GM19397 (cell line): ENCODE data around the gene STK10.
A peak's percentile ranks its signal among the peaks of the same experiment; 100 is the strongest.

Source experiments
- ATAC-seq: cut with Tn5 transposase; IDR thresholded peaks from one replicate; pipeline ENCODE4 v1.9.1; 2021; ENCODE audit warnings: mild to moderate bottlenecking, moderate library complexity; ENCODE audit not compliant: unreplicated experiment

STK10 gene

DNA sequence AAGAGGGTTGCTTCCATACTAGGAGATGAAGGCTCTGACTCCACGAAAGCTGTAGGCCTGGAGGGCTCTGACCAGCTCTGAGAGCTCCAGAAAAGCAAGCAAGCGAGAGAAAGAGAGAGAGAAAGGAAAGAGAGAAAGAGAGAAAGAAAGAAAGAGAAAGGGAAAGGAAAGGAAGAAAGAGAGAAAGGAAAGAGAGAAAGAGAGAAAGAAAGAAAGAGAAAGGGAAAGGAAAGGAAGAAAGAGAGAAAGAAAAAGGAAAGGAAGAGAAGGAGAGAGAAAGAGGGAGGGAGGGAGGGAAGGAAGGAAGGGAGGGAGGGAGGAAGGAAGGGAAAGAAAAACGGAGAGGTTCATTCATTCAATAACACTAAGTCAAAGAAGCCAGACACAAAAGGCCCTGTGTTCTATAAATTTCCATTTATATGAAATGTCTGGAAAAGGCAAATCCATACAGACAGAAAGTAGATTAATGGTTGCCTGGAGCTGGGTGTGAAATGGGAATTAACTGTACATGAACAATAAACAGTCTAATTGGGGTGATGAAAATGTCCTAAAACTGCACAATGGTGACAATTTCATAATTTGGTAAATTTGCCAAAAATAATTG, 1.8 kb upstream of the STK10 start:
- no peak for ATAC-seq

DNA sequence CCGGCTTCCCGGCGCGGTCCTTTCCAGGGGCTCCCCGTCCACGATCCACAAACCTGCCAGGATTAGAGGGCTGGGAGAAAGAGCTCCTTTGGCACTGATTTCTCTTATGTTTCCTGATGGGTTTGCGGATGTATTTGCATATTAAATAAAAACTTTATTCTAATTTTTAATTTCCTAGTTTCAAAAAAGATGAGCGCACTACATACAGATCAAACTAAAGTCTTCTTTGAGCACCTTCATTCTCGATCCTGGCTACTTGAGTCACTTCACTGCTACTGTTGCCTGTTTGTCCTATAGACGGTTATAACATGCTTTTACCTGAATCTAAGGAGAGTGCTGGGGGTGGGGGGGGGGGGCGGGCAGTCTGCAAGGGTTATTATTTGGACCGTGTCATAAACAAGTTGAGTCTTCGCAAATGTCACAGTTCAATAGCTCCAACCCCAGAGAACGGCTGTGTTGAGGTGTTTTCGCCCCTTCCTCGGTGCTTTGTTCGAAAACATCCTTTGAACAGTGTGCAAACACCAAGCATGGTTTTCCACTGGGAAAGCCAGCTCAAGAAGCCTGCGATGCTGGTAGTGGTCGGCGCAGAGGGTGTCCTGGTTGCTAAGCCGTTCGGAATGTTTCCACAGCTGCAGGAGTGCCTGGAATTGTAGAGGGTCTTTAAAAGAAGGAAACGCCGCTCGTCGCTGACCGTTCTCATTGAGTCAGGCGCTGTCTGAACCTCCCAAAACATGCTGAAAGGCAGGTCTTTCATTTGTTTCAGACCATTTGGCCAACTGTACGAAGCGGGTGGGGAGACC, 1.1 kb upstream of the STK10 start:
- ATAC-seq = no peak

DNA sequence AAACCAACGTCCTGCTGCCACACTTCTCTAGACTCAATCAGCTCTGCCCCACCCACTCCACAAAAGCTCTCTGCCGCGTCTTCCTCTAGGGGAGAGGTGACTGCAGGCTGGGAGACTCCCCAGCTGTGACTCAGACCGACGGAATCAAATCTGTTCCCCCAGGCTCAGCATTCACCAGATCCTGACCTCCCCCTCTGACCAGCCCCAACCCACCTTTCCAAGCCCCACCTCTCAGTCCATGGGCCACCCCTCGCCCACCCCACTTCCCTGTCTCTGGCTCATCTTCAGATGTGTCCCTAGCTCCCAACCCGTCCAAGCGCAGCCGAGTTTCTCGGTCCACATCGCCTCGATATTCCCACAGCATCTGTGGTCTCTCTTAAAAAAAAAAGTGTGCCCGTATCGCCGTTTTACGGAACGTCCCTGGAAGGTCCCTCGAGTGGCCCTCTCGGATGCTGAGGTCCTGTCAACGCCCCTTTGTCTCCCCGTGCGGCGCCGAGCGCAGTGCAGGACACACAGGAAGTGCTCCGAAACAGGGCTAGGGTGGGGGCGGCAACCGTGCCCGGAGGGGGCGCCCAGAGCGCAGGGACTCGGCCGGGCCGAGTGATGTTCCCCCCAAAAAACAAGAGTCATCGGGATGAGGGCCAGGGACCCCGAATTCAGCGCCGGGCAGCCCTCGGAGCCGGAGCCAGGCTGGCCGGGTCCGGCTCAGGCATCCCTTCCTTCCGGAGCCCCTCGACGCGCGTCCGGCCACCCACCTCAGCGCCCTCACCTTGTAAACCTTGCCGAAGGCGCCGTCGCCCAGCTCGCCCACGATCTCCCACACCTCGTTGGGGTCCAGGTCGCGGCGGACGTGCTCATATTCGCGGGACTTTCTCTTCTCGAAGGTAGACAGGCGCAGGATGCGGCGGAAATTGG, 649 bp downstream of the STK10 start:
- ATAC-seq = peak; percentile 18

DNA sequence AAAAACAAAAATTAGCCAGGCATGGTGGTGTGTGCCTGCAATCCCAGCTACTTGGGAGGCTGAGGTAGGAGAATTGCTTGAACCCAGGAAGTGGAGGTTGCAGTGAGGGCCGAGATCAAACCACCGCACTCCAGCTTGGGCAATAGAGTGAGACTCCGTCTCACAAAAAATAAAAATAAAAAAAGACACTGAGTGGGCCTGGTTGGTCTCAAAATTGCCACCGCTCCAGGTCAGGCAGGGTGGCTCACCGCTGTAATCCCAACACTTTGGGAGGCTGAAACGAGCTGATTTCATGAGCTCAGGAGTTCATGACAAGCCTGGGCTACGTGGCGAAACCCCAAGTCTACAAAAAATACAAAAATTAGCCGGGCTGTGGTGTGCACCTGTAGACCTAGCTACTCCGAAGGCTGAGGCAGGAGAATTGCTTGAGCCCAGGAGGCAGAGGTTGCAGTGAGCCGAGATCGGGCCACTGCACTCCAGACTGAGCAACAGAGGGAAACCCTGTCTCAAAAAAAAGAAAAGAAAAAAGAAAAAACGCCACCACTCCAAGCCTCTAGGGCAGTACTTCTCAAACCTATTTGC, 1.8 kb downstream of the STK10 start:
- ATAC-seq = no peak

DNA sequence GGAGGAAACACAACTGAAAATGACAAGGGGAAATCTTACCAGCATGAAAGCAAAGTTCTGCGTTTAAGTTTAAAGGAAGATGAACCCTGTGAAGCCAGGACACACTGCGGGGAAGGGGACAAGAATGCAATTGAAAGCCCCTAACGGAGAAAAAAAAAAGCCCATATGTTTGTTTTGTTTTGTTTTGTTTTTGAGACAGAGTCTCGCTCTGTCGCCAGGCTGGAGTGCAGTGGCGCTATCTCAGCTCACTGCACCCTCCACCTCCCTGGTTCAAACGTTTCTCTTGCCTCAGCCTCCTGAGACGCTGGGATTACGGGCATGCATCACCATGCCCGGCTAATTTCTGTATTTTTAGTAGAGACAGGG, 2.9 kb downstream of the STK10 start:
- no peak for ATAC-seq

DNA sequence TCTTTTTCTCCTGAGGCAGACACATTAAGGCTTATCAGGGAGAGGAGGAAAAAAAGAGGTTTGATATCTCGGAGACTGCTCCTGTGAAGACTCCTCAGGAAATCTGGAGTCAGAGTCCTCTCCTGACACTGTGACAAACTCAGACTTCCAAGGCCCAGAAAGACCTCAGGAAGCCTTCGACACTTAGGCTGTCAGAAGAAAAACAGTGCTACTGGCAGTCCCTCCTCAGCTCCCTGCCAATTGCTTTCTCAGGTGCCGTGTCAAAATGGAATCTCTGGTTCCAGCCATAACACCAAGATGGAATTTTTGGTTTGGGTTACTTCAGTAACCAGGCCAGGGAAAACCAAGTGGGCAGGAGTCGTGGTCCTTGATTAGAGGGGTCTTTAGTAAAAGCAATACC, 4.1 kb downstream of the STK10 start:
- no peak for ATAC-seq

DNA sequence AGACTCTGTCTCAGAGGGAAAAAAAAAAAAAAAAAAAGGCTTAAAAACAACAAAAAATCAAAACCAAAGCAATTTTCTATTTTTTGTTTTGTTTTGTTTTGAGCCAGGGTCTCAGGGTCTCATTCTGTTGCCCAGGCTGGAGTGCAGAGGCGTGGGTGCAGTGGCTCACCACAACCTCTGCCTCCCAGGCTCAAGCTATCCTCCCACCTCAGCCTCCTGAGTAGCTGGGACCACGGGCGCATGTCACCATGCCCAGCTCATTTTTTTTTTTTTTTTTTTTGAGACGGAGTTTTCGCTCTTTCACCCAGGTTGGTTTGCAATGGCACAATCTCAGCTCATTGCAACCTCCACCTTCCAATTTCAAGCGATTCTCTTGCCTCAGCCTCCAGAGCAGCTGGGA, 5.7 kb downstream of the STK10 start:
- ATAC-seq = no peak

DNA sequence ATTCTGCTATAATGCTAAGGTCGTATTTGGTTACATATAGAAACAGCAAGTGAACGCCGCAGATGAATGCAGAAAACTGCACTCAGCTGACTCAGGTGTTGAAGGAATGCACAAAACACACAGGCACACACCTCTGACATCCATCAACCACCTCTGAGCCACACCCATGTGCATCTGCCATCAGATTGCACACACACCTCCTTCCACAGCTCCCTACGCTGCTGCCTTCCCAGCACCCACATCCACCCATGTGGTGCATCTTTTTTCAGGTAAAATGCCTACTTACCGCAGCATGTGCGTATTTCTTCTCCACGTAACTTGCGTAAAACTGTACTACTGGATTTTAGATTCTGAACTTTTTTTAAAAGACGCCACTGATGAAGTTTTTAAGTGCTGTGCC, 7.1 kb downstream of the STK10 start:
- no peak for ATAC-seq

DNA sequence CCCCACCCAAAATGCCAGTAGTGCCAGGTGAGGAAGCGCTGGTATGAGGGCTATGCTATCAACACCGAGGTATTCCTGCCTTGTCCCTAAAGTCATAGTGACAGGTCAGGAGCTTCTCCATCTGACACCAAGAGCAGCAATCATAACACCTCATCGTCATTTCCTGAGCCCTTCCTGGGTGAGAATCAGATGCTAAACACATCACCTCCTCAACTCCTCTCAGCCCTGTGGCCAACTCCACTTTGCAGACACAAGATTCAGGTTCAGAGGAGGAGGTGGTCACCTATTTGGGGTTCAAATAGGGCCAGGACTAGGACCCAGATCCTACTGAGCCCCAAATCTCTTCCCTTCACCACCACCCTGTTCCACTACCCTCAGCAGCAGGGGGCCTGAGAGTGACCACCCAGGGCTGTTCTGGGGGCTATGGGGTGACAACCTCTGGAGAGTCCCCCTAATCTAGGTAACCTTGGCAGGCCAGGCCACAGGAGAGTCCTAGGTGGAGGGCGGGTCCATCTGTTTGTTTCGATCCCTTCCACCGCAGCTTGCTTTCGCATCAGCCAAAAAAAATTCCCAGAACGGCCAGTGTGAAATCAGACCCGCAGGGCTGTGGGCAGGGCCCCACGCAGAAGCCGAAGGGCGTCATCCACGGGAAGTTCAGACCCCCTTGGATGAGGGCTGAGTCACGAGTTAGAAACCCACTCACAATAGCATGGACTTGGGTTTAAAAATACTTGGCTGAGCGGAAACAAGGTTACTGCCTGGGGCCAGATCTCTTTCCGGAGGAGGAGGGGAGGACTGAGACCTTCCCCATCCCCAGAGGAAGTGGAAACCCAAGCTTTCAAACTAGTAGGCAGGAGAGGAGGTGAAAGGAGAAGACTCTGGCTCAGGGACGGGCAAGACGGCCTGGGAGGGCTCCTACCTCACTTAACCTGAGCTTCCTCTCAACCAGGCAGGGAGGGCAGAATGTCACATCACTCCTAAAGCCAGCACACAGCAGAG, 8.7 kb downstream of the STK10 start:
- ATAC-seq = no peak

DNA sequence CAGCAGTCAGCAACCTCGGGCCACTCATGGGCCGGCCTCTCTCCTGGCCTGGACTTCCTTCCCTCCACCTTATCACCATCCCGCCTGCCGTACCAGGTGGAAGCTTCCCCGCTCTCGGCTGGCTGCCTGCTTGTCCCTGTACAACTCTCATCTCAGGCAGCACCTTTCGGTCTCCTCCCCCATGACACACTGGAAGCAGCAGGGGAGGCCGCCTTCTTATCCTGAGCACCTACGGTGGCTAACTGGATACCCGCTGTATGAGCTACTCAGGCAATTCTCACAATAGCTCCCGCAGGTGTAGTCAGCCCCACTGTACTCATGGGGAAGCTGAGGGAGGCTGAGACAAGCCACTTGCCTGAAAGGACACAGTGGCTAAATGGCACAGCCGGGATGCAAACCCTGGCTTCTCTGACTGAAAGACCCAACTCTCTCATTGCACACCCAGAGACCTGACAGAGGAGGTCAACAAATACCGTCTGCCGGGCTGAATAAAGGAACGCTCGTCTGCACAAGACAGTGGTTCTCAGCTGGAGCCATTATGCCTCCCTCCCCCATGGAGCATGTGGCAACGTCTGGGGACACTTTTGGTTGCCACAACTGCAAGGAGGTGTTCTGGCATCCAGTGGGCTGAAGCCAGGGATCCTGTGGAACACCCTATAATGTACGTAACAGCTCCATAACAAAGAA, 9.6 kb downstream of the STK10 start:
- ATAC-seq = no peak

DNA sequence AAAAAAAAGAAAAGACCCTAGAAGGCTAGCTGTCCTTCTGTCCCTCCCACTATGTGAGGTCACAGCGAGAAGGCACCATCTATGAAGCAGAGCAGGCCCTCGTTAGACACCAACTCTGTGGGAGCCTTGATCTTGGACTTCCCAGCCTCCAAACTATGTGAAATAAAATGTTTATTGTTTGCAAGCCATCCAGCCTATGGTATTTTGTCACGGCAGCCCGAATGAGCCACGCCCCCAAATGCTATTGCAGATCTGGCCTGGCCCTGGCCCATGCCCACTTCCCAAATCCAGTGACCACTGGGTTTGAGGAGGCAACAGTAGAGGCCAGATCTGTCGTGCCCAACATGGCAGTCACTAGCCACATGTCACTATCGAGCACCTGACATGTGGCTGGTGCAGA, 10.8 kb downstream of the STK10 start:
- ATAC-seq = no peak

DNA sequence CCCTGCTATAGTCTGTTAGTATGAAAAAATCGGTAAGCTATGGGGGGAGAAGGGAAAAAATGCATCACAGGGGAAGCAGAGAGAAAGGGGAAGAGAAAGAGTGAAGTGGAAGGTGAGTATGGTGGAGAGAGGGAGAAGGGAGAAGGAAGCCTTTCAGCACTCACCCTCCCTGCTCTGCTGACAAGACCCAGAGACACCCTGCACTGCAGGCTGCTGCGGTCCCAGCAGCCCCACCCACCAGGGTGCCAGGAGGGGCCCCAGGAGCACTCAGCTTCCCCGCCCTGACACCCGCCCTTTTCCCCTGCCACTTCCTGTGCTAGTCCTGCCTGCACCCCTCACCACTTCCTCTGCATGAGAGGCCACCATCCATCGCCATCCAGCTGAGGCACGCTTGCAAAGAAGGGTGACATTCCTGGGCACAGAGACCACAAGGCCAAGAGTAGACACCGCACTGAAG, 12.7 kb downstream of the STK10 start:
- ATAC-seq = peak; percentile 54

DNA sequence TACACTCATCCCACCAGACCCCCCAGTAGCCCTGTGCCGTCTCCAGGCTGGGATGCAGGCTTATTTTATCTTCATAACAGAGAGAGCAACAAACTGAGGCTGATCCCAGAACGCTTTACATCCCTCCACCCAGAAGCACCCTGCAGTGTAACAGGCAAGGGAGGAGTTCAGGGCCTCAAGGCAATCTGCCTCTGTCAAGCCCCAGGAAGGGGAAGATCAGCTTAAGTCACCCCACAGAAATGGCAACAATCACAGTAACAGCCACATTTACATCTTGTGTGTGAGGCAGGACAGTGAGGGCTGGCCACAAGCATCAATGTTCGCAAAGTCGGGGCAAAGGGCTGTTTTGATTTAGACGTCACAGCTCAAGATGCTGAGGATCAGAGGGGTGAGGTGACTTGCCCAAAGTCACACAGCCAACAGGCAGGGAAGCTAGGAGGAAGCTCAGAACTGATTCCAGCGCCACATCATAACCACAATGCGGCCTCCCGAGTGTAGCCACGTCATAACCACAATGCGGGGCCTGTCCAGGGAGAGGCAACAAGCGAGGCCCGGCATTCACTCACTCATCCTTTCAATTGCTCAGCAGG, 14.4 kb downstream of the STK10 start:
- no peak for ATAC-seq

DNA sequence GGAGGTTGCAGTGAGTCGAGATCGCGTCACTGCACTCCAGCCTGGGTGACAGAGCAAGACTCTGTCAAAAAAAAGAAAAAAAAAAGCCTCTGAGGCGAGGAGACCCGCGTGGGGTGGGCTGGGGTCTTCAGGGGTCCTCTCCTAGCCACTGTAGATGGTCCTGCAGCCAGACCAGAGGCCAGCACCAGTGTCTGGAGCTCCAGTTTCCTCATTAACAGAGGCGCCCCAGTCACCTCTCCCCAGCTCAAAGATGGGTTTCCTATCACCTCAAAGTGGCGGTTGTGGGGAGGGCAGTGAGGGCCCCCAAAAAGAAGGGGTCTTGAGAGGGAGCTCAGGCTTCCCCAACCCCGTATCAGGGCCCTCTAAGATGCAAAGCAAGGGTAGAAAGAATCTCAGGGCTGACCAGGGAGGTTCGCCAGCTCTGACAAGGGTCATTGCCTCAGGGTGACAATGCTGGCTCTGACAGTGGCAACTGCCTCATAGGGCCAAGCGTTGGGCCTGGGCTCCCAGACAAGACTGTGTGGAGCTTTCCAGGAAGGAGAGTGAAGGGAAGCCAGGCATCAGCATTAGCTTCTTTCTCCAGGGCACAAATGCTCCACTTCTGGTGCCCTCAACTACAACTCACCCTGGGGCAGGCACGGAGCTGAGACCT, 15.0 kb downstream of the STK10 start:
- ATAC-seq = no peak

DNA sequence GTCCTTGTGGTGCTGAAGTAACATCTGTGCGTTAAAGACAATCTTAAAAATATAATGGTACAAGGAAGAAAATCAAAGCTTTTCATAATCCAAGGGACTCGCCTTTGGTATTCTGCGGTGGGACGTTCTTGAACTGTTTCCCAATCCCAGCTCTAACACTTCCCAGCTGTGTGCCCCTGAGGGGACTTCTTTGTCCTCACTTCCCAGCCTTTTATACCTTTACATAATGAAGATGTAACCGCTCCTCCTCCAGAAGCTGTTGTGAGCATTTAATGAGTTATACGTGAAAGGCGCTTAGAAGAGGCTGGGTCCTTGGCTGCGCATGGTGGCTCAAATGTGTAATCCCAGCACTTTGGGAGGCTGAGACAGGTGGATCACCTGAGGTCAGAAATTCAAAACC, 16.9 kb downstream of the STK10 start:
- no peak for ATAC-seq

DNA sequence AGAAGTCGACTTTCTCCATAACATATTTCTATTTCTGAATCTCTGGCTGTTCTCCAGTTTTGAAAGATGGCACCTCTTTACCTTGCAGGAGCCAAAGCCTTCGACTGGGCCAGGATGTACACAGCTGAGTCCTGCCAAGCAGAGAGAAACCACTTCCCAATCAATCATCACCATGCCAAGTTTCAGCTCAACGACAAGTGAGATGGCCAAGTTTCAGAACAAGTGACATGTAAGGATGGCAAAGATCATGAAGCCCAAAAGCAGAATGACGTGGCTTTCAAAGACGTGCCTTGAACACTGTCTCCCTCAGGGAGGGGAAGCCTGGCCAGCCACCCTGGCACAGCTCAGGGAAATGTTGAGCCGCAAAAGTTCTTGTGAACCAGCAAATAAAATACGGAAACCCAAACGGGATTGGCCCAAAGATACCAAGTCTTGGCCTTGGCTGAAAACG, 17.7 kb downstream of the STK10 start:
- ATAC-seq = no peak

DNA sequence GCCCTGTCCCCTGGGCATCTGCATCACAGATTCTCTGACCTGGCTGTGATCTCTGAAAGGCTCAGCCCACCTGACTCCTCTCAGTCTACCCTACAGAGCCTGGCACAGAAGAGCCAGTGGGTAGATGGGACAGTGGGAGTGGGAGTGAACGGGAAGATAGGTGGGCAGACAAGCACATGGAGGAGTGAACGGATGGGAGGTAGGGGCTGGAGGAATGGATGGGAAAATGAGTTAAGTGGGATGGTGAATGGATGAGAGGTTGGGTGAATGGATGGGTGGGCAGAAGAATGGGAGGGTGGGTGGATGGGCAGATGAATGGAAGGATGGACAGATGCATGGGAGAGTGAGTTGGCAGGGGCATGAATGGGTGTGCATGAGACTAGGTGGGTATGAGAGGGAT, 18.8 kb downstream of the STK10 start:
- no peak for ATAC-seq

DNA sequence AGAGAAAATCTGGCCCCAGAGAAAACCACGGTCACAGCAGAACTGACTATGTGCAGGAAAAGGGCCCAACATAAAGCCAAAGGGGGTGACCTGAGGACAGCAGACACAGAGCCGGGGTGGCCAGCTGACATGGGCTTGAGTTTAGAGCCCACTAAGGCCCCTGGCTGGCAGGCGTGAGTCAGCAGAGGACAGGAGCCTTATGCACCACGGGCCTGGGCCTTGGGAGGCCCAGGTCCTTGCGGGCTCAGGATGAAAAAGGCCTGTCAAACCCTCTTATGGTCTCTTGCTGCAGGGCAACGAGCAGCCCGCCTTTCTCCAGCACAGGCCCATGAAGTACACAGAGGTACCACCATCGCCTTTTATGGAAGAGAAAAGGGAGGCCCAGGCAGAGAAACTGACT, 19.7 kb downstream of the STK10 start:
- ATAC-seq = no peak

DNA sequence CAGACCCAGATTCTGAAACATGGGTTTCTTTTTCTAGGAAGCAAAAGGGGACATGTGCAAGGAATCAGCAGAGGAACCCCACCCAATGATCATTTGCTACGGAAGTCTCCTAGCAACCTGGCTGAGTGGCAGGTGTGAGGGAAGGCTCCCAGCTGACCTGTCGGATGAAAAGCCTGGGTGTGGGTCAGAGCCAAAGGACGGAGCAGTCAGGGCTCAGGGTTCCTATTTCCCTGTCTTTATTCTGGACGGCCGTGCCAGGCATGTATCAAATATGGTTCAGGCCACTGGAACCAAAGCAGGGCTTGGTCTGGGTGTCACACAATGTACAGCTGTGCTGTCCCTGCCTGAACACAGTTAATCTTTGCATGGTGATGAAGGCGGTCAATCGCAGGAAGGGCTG, 20.1 kb downstream of the STK10 start:
- ATAC-seq = no peak
